A673 (cell line): ENCODE data around the gene MESD. TPM values are rescaled to one million over a fixed set of nuclear protein-coding genes. Genes with fewer than 3 reads are reported as not detected.

Source experiments
- BruUV-seq: library from RNA; stranded (reverse); fragments of 400-500 nt; replicated peaks from 2 replicates; lab custom pipeline; 2021; lab: Mats Ljungman, UMichigan
- CTCF ChIA-PET: fragments of 300-600 bp; sonication (Branson Sonifier 250); formaldehyde crosslinking; loops from one replicate; lab custom pipeline; 2022; ENCODE audit warnings: antibody characterized with exemption; lab: Charles Lee
- POLR2A ChIA-PET: fragments of 300-600 bp; sonication (Branson Sonifier 250); formaldehyde crosslinking; loops from one replicate; lab custom pipeline; 2022; ENCODE audit warnings: antibody characterized with exemption; ENCODE audit not compliant: low non-redundant PET; lab: Charles Lee
- DNase-seq: peaks from one replicate; pipeline ENCODE4 v3.0.0-alpha.2; 2015; ENCODE audit warnings: low spot score
- H3K27ac ChIP-seq: fragments of 200-600 bp; sonication (generic); 2 replicates; pipeline ENCODE4 v1.5.1; 2016; ENCODE audit warnings: mixed run types, low read depth, mild to moderate bottlenecking, mixed read lengths, antibody characterized with exemption, low read length; ENCODE audit not compliant: poor library complexity, severe bottlenecking
- H3K27me3 ChIP-seq: fragments of 200-600 bp; sonication (generic); replicated peaks from 2 replicates; pipeline ENCODE4 v1.6.1; 2017; ENCODE audit warnings: mixed run types, low read depth, mild to moderate bottlenecking, mixed read lengths, antibody characterized with exemption, low read length; ENCODE audit not compliant: insufficient read depth, poor library complexity
- H3K36me3 ChIP-seq: fragments of 200-600 bp; sonication (generic); 2 replicates; pipeline ENCODE4 v1.6.1; 2016; ENCODE audit warnings: mixed run types, mild to moderate bottlenecking, mixed read lengths, antibody characterized with exemption, low read length; ENCODE audit not compliant: insufficient read depth, poor library complexity, severe bottlenecking
- H3K4me1 ChIP-seq: fragments of 200-600 bp; sonication (generic); 2 replicates; pipeline ENCODE4 v1.6.1; 2017; ENCODE audit warnings: mixed run types, mild to moderate bottlenecking, mixed read lengths, antibody characterized with exemption, low read length; ENCODE audit not compliant: insufficient read depth, poor library complexity, severe bottlenecking
- H3K4me3 ChIP-seq: fragments of 200-600 bp; sonication (generic); 2 replicates; pipeline ENCODE4 v1.5.1; 2016; ENCODE audit warnings: low read depth, mixed run types, mild to moderate bottlenecking, mixed read lengths, low read length; ENCODE audit not compliant: poor library complexity, severe bottlenecking
- H3K9me3 ChIP-seq: fragments of 200-600 bp; sonication (generic); 2 replicates; pipeline ENCODE4 v1.6.1; 2016; ENCODE audit warnings: mixed run types, low read depth, mild to moderate bottlenecking, mixed read lengths, antibody characterized with exemption, low read length; ENCODE audit not compliant: poor library complexity, severe bottlenecking
- CTCF ChIP-seq: fragments of 300-800, 200-600 bp; sonication (generic); conservative IDR thresholded peaks from 2 replicates; pipeline ENCODE4 v1.5.1; 2017; ENCODE audit warnings: low read depth, mild to moderate bottlenecking, antibody characterized with exemption, low read length, moderate library complexity, mixed read lengths
- EZH2 ChIP-seq: fragments of 200-600 bp; sonication (generic); IDR thresholded peaks from 2 replicates; pipeline ENCODE4 v1.6.1; 2017; ENCODE audit warnings: borderline replicate concordance, low read depth, mild to moderate bottlenecking, mixed read lengths, antibody characterized with exemption, low read length; ENCODE audit not compliant: poor library complexity, severe bottlenecking
- intact Hi-C: fragments of 100-400 bp; cut with micrococcal nuclease; formaldehyde crosslinking; loops from one replicate; pipeline ENCODE4 v1.10.0; 2022; ENCODE audit not compliant: unreplicated experiment
- total RNA-seq: library from RNA; stranded (reverse); gene quantifications from 2 replicates; pipeline ENCODE4 v1.2.3, GENCODE V29; 2021

The MESD gene
- total RNA-seq, 1 experiment from 2014 or later: 28.1 TPM

- no peak overlapping the region for H3K4me3 ChIP-seq
- CTCF ChIA-PET: no interaction called here
- TF ChIP-seq CTCF (no peak), EZH2 (no peak)
- POLR2A ChIA-PET: no interaction called here
- H3K4me1 ChIP-seq: no peaks in the 10 kb centered on the region
- intact Hi-C loops: no loop called here
- no peak overlapping the region for H3K27ac ChIP-seq
- H3K9me3 ChIP-seq: no peaks in the 10 kb centered on the region
- H3K27me3 ChIP-seq: no peaks in the 10 kb centered on the region
- H3K36me3 ChIP-seq: no peaks in the 10 kb centered on the region
- BruUV-seq: no TSS peak
- no peak for DNase-seq
Observed at GRCh38 chr15:80911821-80912220, 77.8 kb downstream of the MESD start.

GRCh38 chr15:80906159-80906766, 83.4 kb downstream of the MESD start:
- H3K36me3 ChIP-seq: no peaks in the 10 kb centered on the region
- BruUV-seq: no TSS peak
- ChIA-PET POLR2A (no interaction called here), CTCF (no interaction called here)
- no peak for DNase-seq
- H3K4me1 ChIP-seq: no peaks in the 10 kb centered on the region
- intact Hi-C loops: no loop called here
- no peaks in the 10 kb centered on the region for H3K27me3 ChIP-seq
- no peaks in the 10 kb centered on the region for H3K9me3 ChIP-seq
- no peak overlapping the region for H3K27ac ChIP-seq
- no peak overlapping the region for H3K4me3 ChIP-seq
- TF ChIP-seq EZH2 (no peak), CTCF (no peak)

GRCh38 chr15:80904998-80905397, 84.6 kb downstream of the MESD start:
- DNase-seq: no peak
- POLR2A ChIA-PET: no interaction called here
- BruUV-seq: no TSS peak
- Histone ChIP-seq H3K27ac (no peak overlapping the region), H3K4me1 (no peaks in the 10 kb centered on the region), H3K27me3 (no peaks in the 10 kb centered on the region), H3K36me3 (no peaks in the 10 kb centered on the region), H3K9me3 (no peaks in the 10 kb centered on the region), H3K4me3 (no peak overlapping the region)
- CTCF ChIA-PET: no interaction called here
- intact Hi-C loops: no loop called here
- no peak for TF ChIP-seq CTCF
- TF ChIP-seq EZH2: no peak
